Hematopoietic multipotent progenitor cell treated with erythropoietin and hydrocortisone succinate and interleukin-3 and kit ligand, for 8 days (in vitro differentiated cells): ENCODE measurements around the gene HIVEP1.

Experiments used
- DNase-seq: peaks from one replicate; pipeline ENCODE4 v3.0.0-alpha.2; 2015

The HIVEP1 gene

GRCh38 chr6:12200761-12201160, 188.6 kb downstream of the HIVEP1 start:
- DNase-seq = no peak

- no peak for DNase-seq
Measured at GRCh38 chr6:12203001-12203400, 190.9 kb downstream of the HIVEP1 start.

- DNase-seq = no peak
Measured at GRCh38 chr6:12208190-12208589, 196.1 kb downstream of the HIVEP1 start.

- no peak for DNase-seq
Measured at GRCh38 chr6:12208673-12209072, 196.6 kb downstream of the HIVEP1 start.
